PC-9 (cell line): ENCODE results near the gene PDE1C. TPM values are rescaled to one million over a fixed set of nuclear protein-coding genes. Genes with fewer than 3 reads are reported as not detected.

Experiments
- BruUV-seq: library from RNA; stranded (reverse); fragments of 400-500 nt; replicated peaks from 2 replicates; lab custom pipeline; 2021; lab: Mats Ljungman, UMichigan
- CTCF ChIA-PET: fragments of 300-600 bp; sonication (Branson Sonifier 250); formaldehyde crosslinking; loops from one replicate; lab custom pipeline; 2022; ENCODE audit warnings: antibody characterized with exemption; lab: Charles Lee
- POLR2A ChIA-PET: fragments of 300-600 bp; sonication (Branson Sonifier 250); formaldehyde crosslinking; loops from one replicate; lab custom pipeline; 2022; ENCODE audit warnings: antibody characterized with exemption; ENCODE audit not compliant: unreplicated experiment; lab: Charles Lee
- DNase-seq, 2 experiments: peaks; one replicate each; pipeline versions ENCODE4 v3.0.0 to v3.0.0-alpha.2; 2015 to 2022; ENCODE audit warnings: mixed read lengths in 1 of 2
- H2AFZ ChIP-seq: fragments of 200-600 bp; sonication (generic); 2 replicates; pipeline ENCODE4 v1.8.1; 2017; ENCODE audit warnings: antibody characterized with exemption
- H3F3A ChIP-seq: fragments of 200-600 bp; sonication (generic); 2 replicates; pipeline ENCODE4 v1.8.1; 2017; ENCODE audit warnings: antibody characterized with exemption, mild to moderate bottlenecking, low read depth; ENCODE audit not compliant: insufficient read depth
- H3K27ac ChIP-seq: fragments of 200-600 bp; sonication (generic); 2 replicates; pipeline ENCODE4 v1.6.1; 2016; ENCODE audit warnings: mixed run types
- H3K27me3 ChIP-seq: fragments of 200-600 bp; sonication (generic); 2 replicates; pipeline ENCODE4 v1.6.1; 2016; ENCODE audit warnings: low read depth, mixed run types; ENCODE audit not compliant: insufficient read depth
- H3K36me3 ChIP-seq: fragments of 200-600 bp; sonication (generic); 2 replicates; pipeline ENCODE4 v1.6.1; 2016; ENCODE audit warnings: low read depth, mixed run types
- H3K4me1 ChIP-seq: fragments of 200-600 bp; sonication (generic); replicated peaks from 2 replicates; pipeline ENCODE4 v1.6.1; 2016; ENCODE audit warnings: mixed run types; ENCODE audit not compliant: insufficient read depth
- H3K4me2 ChIP-seq: fragments of 200-600 bp; sonication (generic); 2 replicates; pipeline ENCODE4 v1.6.1; 2017; ENCODE audit warnings: mixed run types
- H3K4me3 ChIP-seq: fragments of 200-600 bp; sonication (generic); 2 replicates; pipeline ENCODE4 v1.6.1; 2016; ENCODE audit warnings: mixed run types
- H3K79me2 ChIP-seq: fragments of 200-600 bp; sonication (generic); 2 replicates; pipeline ENCODE4 v1.6.1; 2017; ENCODE audit warnings: low read depth, mixed run types
- H3K9me2 ChIP-seq: fragments of 200-600 bp; sonication (generic); 2 replicates; pipeline ENCODE4 v1.8.1; 2017; ENCODE audit warnings: mild to moderate bottlenecking; ENCODE audit not compliant: insufficient read depth
- H3K9me3 ChIP-seq: fragments of 200-600 bp; sonication (generic); 2 replicates; pipeline ENCODE4 v1.8.1; 2016; ENCODE audit warnings: low read depth; ENCODE audit not compliant: insufficient read depth
- H4K20me1 ChIP-seq: fragments of 200-600 bp; sonication (generic); 2 replicates; pipeline ENCODE4 v1.8.1; 2017; ENCODE audit not compliant: insufficient read depth
- CTCF ChIP-seq: fragments of 200-600 bp; sonication (generic); conservative IDR thresholded peaks from 2 replicates; pipeline ENCODE4 v1.6.1; 2017; ENCODE audit warnings: mixed run types, antibody characterized with exemption, mild to moderate bottlenecking, moderate library complexity
- EZH2 ChIP-seq: fragments of 200-600 bp; sonication (generic); IDR thresholded peaks from 2 replicates; pipeline ENCODE4 v1.8.0; 2017; ENCODE audit warnings: antibody characterized with exemption, low read depth
- intact Hi-C: fragments of 100-400 bp; cut with micrococcal nuclease; formaldehyde crosslinking; loops from one replicate; pipeline ENCODE4 v1.10.0; 2022; ENCODE audit not compliant: unreplicated experiment
- total RNA-seq: library from RNA; stranded (reverse); gene quantifications from 2 replicates; pipeline ENCODE4 v1.2.3, GENCODE V29; 2021

PDE1C gene
- total RNA-seq, 1 experiment from 2014 or later: 1.7 TPM

DNA sequence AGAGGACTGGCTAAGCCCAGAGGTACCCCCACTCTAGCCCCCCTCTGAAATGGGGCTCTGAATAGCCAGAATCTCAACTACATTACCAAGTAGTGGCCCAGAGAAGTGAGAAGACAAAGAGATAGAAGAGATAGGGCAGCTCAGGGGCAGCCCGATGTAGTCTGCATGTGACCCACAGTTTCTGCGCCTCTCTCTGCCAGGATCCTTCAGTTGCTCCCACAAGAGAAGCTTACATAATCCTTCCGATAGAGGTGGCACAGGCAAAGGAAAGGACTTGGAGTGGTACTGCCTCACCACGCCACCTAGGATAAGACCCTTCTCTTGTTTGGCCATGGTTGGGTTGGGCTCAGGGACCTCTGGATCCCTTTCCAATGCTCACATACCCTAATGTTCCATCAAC lies 5.4 kb upstream of the PDE1C start:
- Histone ChIP-seq H4K20me1 (no peaks in the 10 kb centered on the region), H3K9me3 (peaks cover 5% of the 10 kb centered on the region; the same call in 1 of the 2 replicates), H3K27ac (no peak overlapping the region), H3F3A (no peaks in the 10 kb centered on the region), H3K9me2 (no peaks in the 10 kb centered on the region), H2AFZ (no peak overlapping the region), H3K36me3 (no peaks in the 10 kb centered on the region), H3K79me2 (no peaks in the 10 kb centered on the region), H3K4me3 (no peak overlapping the region), H3K27me3 (peaks cover 8% of the 10 kb centered on the region; the same call in 1 of the 2 replicates), H3K4me2 (no peak overlapping the region), H3K4me1 (no peaks in the 10 kb centered on the region)
- DNase-seq: no peak
- no peak for TF ChIP-seq CTCF
- no peak for TF ChIP-seq EZH2
- no TSS peak for BruUV-seq
- intact Hi-C loops: no loop called here
- CTCF ChIA-PET: no interaction called here
- POLR2A ChIA-PET: no interaction called here

DNA sequence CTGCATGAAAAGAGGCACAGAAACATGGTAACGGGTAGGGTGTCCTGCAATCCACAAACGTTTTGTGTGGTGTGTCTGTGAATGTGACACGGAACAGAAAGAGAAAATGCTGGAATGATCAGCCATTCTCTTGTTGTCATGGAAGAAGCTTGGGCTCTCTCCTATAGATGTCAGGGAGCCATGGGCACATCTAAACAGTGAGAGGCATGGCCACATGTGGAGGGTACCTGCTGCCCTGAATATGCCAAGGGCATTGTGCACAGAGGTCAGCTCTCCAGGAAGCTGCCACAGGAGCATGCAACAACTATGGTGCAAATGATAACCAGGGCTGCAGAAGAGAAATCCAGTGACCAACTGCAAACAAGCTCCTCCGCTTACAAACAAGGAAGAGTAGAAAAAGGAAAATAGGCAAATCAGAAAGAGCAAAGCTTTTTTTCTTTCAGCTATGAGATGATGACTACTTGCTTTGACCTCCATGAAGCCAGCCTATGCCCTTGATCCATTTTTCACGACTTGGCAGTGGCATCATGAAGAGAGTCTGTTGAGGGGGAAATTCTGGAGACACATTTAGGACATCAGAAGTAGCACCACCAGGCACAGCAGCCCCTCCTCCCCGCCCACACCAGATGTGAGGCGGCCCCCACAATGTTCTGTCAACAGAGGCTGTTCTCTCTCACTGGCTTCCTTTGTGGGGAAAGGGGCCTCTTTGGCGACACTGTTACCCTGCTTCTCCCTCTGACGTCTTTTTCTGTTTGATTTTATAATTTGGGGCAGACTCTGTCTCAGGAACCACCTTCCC lies 4.8 kb upstream of the PDE1C start:
- H2AFZ ChIP-seq: no peak overlapping the region
- CTCF ChIA-PET: no interaction called here
- H3K4me1 ChIP-seq: no peaks in the 10 kb centered on the region
- no peak for DNase-seq
- no TSS peak for BruUV-seq
- H3K36me3 ChIP-seq: no peaks in the 10 kb centered on the region
- TF ChIP-seq CTCF (no peak), EZH2 (no peak)
- no peak overlapping the region for H3K4me2 ChIP-seq
- H3K27ac ChIP-seq: no peak overlapping the region
- POLR2A ChIA-PET: no interaction called here
- H3K9me3 ChIP-seq: peaks cover 5% of the 10 kb centered on the region; the same call in 1 of the 2 replicates
- no peaks in the 10 kb centered on the region for H3K79me2 ChIP-seq
- intact Hi-C loops: no loop called here
- H4K20me1 ChIP-seq: no peaks in the 10 kb centered on the region
- H3F3A ChIP-seq: no peaks in the 10 kb centered on the region
- H3K27me3 ChIP-seq: peaks cover 13% of the 10 kb centered on the region; the same call in 1 of the 2 replicates
- H3K9me2 ChIP-seq: no peaks in the 10 kb centered on the region
- H3K4me3 ChIP-seq: no peak overlapping the region

- ChIA-PET CTCF (no interaction called here), POLR2A (no interaction called here)
- no TSS peak for BruUV-seq
- H3K4me3 ChIP-seq: no peak overlapping the region
- no peaks in the 10 kb centered on the region for H3K4me1 ChIP-seq
- DNase-seq: no peak
- intact Hi-C loops: no loop called here
- no peak overlapping the region for H2AFZ ChIP-seq
- H3K36me3 ChIP-seq: no peaks in the 10 kb centered on the region
- no peaks in the 10 kb centered on the region for H3F3A ChIP-seq
- no peak for TF ChIP-seq EZH2
- no peak for TF ChIP-seq CTCF
- no peaks in the 10 kb centered on the region for H3K9me2 ChIP-seq
- H3K79me2 ChIP-seq: no peaks in the 10 kb centered on the region
- H3K27ac ChIP-seq: no peak overlapping the region
- H3K4me2 ChIP-seq: no peak overlapping the region
- peaks cover 15% of the 10 kb centered on the region; the same call in 1 of the 2 replicates for H3K27me3 ChIP-seq
- H3K9me3 ChIP-seq: no peaks in the 10 kb centered on the region
- no peaks in the 10 kb centered on the region for H4K20me1 ChIP-seq
Observed at GRCh38 chr7:32073533-32073932, 3.3 kb upstream of the PDE1C start.
